IPS-15b (cell line): ENCODE measurements around the gene ACBD7.

Experiments
- H3K27me3 ChIP-seq: one replicate; pipeline ENCODE4 v1.6.1; 2013; ENCODE audit warnings: low read length; ENCODE audit not compliant: control insufficient read depth, insufficient read depth
- H3K36me3 ChIP-seq: one replicate; pipeline ENCODE4 v1.6.1; 2013; ENCODE audit warnings: low read length; ENCODE audit not compliant: control insufficient read depth, insufficient read depth
- H3K4me1 ChIP-seq: one replicate; pipeline ENCODE4 v1.6.1; 2013; ENCODE audit warnings: mild to moderate bottlenecking, low read length; ENCODE audit not compliant: control insufficient read depth, insufficient read depth
- H3K4me3 ChIP-seq: one replicate; pipeline ENCODE4 v1.5.1; 2013; ENCODE audit warnings: low read depth, low read length
- H3K9ac ChIP-seq: one replicate; pipeline ENCODE4 v1.6.1; 2013; ENCODE audit warnings: low read depth, mild to moderate bottlenecking, low read length
- H3K9me3 ChIP-seq: one replicate; pipeline ENCODE4 v1.6.1; 2013; ENCODE audit warnings: mild to moderate bottlenecking, low read length; ENCODE audit not compliant: control insufficient read depth, insufficient read depth

Gene ACBD7

DNA sequence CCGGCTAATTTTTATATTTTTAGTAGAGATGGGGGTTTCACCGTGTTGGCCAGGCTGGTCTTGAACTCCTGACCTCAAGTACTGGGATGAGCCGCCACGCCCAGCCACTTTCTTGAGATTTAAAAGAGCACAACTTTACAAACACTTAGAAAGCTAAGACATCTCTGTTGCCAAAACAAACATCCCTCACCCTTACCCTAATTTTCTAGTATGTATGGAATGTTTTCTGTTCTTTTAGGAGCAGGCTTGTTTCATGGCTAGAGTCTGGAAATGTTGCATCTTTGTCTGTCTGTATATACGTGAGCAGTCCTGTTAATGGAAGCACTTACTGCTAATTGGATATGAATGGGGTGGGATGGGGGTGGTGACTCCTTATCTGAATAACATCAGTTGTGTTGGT is 42.0 kb downstream of the ACBD7 start:
- H3K9me3 ChIP-seq, result no peaks in the 10 kb centered on the region
- no peaks in the 10 kb centered on the region for H3K27me3 ChIP-seq
- H3K4me3 ChIP-seq, result no peak overlapping the region
- no peaks in the 10 kb centered on the region for H3K36me3 ChIP-seq
- no peak overlapping the region for H3K9ac ChIP-seq
- peaks cover 5% of the 10 kb centered on the region for H3K4me1 ChIP-seq

DNA sequence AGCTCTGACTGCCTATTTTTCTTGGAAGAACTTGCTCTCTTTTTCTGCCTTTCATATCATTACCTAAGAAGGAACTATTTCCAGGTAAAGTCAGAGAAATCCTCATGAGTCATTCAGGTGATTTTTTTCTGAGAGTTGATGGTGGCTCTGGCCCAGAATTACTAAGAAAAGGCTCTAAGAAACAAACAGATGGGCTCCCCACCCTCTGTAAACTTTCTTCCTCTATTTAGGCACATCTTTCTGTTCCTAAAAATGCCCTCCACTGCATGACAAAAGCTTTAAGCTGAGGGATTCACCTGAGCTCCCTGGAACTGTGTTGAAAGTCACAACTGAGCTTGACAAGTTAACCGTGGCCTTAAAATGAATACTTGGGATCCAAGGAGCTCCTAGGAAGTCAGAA is 43.2 kb downstream of the ACBD7 start:
- Histone ChIP-seq H3K4me1 (peaks cover 5% of the 10 kb centered on the region), H3K27me3 (no peaks in the 10 kb centered on the region), H3K4me3 (no peak overlapping the region), H3K9me3 (no peaks in the 10 kb centered on the region), H3K9ac (no peak overlapping the region), H3K36me3 (no peaks in the 10 kb centered on the region)

DNA sequence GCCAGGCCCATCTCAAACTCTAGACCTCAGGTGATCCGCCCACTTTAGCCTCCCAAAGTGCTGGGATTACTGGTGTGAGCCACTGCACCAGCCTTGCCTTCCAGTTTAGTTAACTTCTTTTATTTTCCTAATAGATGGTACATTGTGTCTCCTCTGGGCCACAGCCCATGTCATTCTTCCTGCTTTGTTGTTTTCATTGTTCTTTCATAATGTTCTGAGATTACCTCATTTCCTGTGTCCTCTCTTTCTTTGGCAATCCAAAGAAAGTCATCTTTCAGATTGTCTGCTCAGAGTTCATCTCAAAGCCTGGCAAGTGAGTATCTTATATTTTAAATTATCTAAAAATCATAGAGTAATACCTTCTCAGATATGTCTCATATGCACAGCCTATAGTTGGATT is 44.9 kb downstream of the ACBD7 start, which contains the start of gene OLAH:
Gene OLAH, plus strand, starts transcription at position 270 of the 400 bp plus-strand sequence. CDS start 3,346 bp downstream, outside the sequence.
- no peaks in the 10 kb centered on the region for H3K27me3 ChIP-seq
- H3K9me3 ChIP-seq, result no peaks in the 10 kb centered on the region
- H3K36me3 ChIP-seq, result no peaks in the 10 kb centered on the region
- H3K9ac ChIP-seq, result no peak within 1 kb of the TSS
- peaks cover 5% of the 10 kb centered on the region for H3K4me1 ChIP-seq
- H3K4me3 ChIP-seq, result no peak within 1 kb of the TSS

DNA sequence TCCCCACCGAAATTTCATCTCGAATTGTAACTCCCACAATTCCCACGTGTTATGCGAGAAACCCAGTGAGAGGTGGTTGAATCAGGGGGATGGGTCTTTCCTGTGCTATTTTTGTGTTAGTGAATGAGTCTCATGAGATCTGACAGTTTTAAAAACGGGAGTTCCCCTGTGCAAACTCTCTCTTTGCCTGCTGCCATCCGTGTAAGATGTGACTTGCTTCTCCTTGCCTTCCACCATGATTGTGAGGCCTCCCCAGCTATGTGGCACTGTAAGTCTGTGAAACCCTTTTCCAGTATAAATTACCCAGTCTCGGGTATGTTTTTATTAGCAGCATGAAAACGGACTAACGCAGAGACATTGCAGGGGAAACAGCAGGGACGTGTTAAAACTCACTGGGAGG is 50.2 kb downstream of the ACBD7 start:
- no peak overlapping the region for H3K9ac ChIP-seq
- H3K27me3 ChIP-seq, result no peaks in the 10 kb centered on the region
- H3K9me3 ChIP-seq, result no peaks in the 10 kb centered on the region
- no peaks in the 10 kb centered on the region for H3K36me3 ChIP-seq
- H3K4me3 ChIP-seq, result no peak overlapping the region
- peaks cover 5% of the 10 kb centered on the region for H3K4me1 ChIP-seq

DNA sequence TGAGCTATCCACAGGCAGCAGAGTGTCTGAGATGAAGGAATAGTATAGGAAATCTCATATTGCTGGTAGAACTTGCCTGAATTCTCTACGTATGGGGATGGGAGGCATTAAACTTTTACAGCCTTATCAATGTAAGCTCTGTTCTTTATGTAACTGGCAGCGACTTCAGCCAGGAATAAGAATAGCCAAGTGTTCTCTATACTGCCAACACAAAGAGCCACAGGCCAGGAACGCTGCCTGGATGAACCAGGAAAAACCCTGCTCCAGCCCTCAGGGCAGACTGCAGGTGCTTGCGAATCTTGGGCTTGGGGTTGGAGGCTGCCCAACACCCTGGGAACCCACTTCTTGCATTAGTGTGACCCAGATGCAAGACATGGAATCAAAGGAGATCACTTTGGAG is 50.9 kb downstream of the ACBD7 start:
- Histone ChIP-seq H3K27me3 (no peaks in the 10 kb centered on the region), H3K4me1 (peaks cover 5% of the 10 kb centered on the region), H3K36me3 (no peaks in the 10 kb centered on the region), H3K9ac (no peak overlapping the region), H3K4me3 (no peak overlapping the region), H3K9me3 (no peaks in the 10 kb centered on the region)

DNA sequence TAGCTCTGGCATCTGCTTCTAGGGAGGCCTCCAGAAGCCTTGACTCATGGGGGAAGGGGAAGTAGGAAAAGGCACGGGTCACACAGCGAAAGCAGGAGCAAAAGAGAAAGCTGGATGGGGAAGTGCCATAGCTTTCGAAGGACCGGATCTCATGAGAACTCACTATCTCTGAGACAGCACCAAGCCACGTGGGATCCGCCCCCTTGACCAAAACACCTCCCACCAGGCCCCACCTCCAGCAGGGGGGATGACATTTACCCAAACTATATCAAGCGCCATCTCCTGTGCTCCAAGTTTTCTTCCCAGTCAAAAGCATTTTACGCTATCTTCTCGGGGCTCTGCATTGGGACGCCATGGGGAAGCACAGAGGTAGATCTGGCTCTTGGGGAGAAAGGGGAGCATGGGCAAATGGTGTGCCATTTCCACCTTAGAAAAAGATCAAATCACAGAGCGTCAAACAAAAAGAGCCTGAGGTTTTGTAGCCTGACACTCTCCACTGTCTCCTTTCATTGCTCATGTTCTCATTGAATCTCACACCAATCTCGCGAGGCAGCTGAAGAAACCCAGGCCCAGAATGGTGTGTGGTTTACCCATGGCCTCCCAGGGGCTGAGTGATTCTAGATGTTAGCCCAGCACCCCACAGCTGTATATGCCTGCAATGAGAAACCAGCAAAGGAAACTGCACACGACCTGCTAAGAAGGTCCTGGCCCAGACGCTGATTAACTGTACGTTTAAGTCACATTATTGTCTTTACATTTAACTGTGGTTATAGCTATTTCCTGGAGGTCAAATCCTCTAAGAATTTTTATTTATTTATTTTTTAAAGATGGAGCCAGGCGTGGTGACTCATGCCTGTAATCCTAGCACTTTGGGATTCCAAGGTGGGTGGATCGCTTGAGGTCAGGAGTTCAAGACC is 52.9 kb downstream of the ACBD7 start:
- no peaks in the 10 kb centered on the region for H3K36me3 ChIP-seq
- H3K27me3 ChIP-seq, result no peaks in the 10 kb centered on the region
- peaks cover 5% of the 10 kb centered on the region for H3K4me1 ChIP-seq
- H3K9ac ChIP-seq, result no peak overlapping the region
- no peaks in the 10 kb centered on the region for H3K9me3 ChIP-seq
- H3K4me3 ChIP-seq, result no peak overlapping the region

DNA sequence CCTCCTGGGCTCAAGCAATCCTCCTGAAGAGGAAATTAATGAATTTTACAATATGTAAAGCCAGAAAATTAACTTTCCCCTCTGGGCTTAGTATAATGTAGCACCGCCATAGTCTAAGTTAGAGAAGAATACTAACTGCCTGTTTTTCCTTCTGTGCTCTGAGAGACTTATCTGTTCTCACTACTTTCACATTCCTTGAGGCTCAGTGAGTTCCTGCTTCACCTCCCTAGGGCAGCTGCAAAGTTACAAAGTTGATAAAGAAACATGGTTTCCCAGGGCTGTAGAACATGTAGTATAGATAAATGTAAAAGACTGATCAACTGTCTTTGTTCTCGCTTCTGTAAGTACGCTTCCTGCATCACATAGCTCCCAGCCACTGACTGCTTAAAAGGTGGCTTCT is 60.8 kb downstream of the ACBD7 start:
- Histone ChIP-seq H3K9me3 (no peaks in the 10 kb centered on the region), H3K4me3 (no peak overlapping the region), H3K4me1 (no peaks in the 10 kb centered on the region), H3K9ac (no peak overlapping the region), H3K27me3 (no peaks in the 10 kb centered on the region), H3K36me3 (no peaks in the 10 kb centered on the region)
